ENCODE measurements around the gene CFHR5.
"Not testable (repeated sequence)": the region's sequence is repeated elsewhere in the genome, so short reads cannot be mapped to it uniquely, and the experiment has no call there.

The CFHR5 gene

DNA sequence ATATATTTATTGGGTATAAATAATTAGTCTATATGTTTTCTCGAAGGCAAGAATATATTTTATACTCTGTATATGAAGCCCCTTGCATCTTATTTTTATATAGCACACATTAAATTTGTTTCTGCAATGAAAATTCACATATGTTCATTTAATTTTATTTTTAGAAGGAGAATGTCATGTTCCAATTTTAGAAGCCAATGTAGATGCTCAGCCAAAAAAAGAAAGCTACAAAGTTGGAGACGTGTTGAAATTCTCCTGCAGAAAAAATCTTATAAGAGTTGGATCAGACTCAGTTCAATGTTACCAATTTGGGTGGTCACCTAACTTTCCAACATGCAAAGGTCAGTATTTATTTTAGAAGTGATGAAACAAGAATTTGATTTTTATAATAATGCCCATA lies 16.6 kb downstream of the CFHR5 start:
- no peaks in the 10 kb centered on the region for H3K4me1 Mint-ChIP-seq
- no peak overlapping the region for H3K27ac Mint-ChIP-seq
- no peak overlapping the region for H3K4me3 Mint-ChIP-seq
- no peaks in the 10 kb centered on the region for H3K27me3 Mint-ChIP-seq
- ATAC-seq (ENCODE audit: low read depth) (no peak), DNase-seq (ENCODE audit: low spot score in 2 of 2) (no peak)
- H3K36me3 Mint-ChIP-seq = no peaks in the 10 kb centered on the region
- H3K9me3 Mint-ChIP-seq = peaks cover 1% of the 10 kb centered on the region

DNA sequence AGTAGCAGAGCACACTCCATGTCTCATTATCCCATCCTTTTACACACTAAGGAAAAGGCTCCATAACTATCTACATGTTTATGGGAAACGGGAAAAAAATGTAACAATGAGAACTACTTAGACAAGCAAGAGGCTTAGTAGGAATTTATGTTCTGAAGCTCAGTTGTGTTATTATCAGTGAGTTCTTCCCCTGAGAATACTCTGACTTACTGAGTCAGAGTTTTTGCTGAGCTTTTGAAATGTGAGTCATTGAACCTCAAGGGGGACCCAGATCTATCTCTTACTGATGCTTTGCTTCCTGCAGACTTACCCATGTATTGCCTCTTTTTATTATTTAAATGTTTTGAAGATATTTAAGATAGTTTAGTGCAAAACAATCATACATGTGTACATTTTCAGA lies 20.1 kb downstream of the CFHR5 start:
- Mint-ChIP-seq H3K36me3 (no peaks in the 10 kb centered on the region), H3K27me3 (no peaks in the 10 kb centered on the region), H3K27ac (no peak overlapping the region), H3K4me3 (no peak overlapping the region), H3K9me3 (no peaks in the 10 kb centered on the region), H3K4me1 (no peaks in the 10 kb centered on the region)
- ATAC-seq (ENCODE audit: low read depth) (no peak), DNase-seq (ENCODE audit: low spot score in 2 of 2) (no peak)

DNA sequence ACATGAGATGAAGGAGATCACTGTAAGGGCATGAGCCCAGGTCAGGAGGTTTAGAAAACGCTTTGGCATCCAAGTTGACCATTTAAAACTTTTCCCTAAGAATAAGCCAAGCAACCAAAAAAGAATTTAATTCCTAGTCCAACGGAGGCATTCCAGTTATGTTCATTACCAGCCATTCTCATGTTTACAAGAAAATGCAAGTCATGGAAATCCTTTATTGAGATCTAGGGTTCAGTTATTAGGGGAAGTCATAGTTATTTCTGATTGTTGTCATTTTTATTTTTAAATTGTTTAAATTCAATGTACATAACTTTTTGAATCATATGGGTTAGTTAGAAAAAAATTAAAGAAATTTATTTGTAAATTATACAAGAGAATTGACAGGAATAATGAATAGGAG lies 24.5 kb downstream of the CFHR5 start:
- ATAC-seq (ENCODE audit: low read depth) (no peak), DNase-seq (ENCODE audit: low spot score in 2 of 2) (no peak)
- Mint-ChIP-seq H3K27ac (no peak overlapping the region), H3K27me3 (peaks cover 4% of the 10 kb centered on the region), H3K36me3 (no peaks in the 10 kb centered on the region), H3K4me1 (no peaks in the 10 kb centered on the region), H3K4me3 (no peak overlapping the region), H3K9me3 (no peaks in the 10 kb centered on the region)

DNA sequence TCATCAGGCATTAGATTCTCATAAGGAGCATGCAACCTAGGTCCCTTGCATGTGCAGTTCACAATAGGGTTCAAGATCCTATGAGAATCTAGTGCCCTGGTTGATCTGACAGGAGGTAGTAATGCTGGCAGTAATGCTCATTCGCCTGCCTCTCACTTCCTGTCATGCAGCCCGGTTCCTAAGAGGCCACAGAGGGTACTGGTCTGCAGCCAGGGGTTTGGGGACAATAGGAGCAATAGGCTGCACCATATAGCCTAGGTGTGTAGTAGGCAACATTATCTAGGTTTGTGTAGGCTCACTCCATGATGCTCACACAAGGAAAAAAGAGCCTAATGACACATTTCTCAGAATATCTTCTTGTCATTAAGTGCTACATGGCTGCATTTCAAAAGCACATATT lies 25.8 kb downstream of the CFHR5 start:
- no peaks in the 10 kb centered on the region for H3K4me1 Mint-ChIP-seq
- H3K9me3 Mint-ChIP-seq = no peaks in the 10 kb centered on the region
- H3K27me3 Mint-ChIP-seq = peaks cover 4% of the 10 kb centered on the region
- ATAC-seq (ENCODE audit: low read depth) = no peak
- H3K4me3 Mint-ChIP-seq = no peak overlapping the region
- no peak overlapping the region for H3K27ac Mint-ChIP-seq
- DNase-seq (ENCODE audit: low spot score in 2 of 2) = no peak
- H3K36me3 Mint-ChIP-seq = no peaks in the 10 kb centered on the region

DNA sequence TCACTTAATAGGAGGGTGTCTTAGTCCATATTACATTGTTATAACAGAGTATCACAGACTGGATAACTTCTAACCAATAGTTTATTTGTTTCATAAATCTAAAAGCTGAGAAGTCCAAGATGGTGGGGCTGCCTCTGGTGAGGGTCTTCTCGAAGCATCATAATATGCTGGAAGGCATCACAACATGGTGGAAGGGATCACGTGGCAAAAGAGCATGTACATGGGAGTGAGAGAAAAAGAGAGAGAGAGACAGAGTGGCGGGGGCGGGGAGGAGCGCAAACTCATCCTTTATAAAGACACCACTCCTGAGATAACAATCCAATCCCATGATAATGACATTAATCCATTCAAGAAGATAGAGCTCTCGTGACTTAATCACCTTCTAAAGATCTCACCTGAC lies 31.5 kb downstream of the CFHR5 start:
- no peak for ATAC-seq (ENCODE audit: low read depth)
- peaks cover 9% of the 10 kb centered on the region for H3K9me3 Mint-ChIP-seq
- H3K36me3 Mint-ChIP-seq = peaks cover 4% of the 10 kb centered on the region
- no peaks in the 10 kb centered on the region for H3K4me1 Mint-ChIP-seq
- no peak for DNase-seq (ENCODE audit: low spot score in 2 of 2)
- no peak overlapping the region for H3K27ac Mint-ChIP-seq
- H3K4me3 Mint-ChIP-seq = no peak overlapping the region
- H3K27me3 Mint-ChIP-seq = peaks cover 1% of the 10 kb centered on the region

DNA sequence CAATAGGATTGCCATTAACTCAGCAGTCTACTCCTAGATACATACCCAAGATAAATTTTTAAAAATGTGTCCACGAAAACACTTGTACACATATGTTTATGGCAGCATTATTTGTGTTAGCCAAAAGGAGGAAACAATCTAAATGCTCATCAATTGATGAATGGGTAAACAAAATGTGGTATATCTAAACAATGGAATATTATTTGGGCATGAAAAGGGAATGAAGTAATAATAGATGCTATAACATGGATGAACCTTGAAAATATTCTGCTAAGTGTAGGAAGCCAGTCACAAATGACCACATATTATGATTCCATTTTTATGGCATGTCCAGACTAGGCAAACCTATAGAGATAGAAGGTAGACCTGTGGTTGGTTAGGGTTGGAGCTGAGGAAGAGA lies 34.3 kb downstream of the CFHR5 start:
- H3K9me3 Mint-ChIP-seq = peaks cover 9% of the 10 kb centered on the region
- no peaks in the 10 kb centered on the region for H3K4me1 Mint-ChIP-seq
- DNase-seq (ENCODE audit: low spot score in 2 of 2) (no peak), ATAC-seq (ENCODE audit: low read depth) (no peak)
- no peak overlapping the region for H3K27ac Mint-ChIP-seq
- H3K27me3 Mint-ChIP-seq = peaks cover 1% of the 10 kb centered on the region
- H3K4me3 Mint-ChIP-seq = no peak overlapping the region
- peaks cover 4% of the 10 kb centered on the region for H3K36me3 Mint-ChIP-seq

DNA sequence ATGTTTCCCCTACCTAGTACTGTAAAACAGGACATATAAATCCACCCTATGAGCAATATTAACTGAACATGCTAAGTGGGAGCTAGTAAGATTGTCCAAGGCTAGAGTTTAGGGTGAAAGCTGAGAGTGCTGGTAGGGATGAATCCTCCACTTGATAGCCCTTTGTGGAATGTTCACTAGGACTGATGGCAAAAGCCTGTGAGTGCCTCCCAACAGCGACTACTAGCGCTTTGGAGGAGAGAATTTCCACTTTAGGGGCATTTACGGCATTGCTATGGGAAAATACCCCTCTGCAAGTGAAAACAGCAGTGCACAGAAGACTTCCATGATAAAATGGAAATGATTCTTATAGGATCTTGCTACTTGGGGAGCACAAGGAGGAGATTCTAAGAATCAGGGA lies 35.9 kb downstream of the CFHR5 start:
- Mint-ChIP-seq H3K36me3 (peaks cover 4% of the 10 kb centered on the region), H3K27ac (no peak overlapping the region), H3K9me3 (peaks cover 9% of the 10 kb centered on the region), H3K27me3 (peaks cover 1% of the 10 kb centered on the region), H3K4me1 (no peaks in the 10 kb centered on the region), H3K4me3 (no peak overlapping the region)
- DNase-seq (ENCODE audit: low spot score in 2 of 2) (no peak), ATAC-seq (ENCODE audit: low read depth) (no peak)

DNA sequence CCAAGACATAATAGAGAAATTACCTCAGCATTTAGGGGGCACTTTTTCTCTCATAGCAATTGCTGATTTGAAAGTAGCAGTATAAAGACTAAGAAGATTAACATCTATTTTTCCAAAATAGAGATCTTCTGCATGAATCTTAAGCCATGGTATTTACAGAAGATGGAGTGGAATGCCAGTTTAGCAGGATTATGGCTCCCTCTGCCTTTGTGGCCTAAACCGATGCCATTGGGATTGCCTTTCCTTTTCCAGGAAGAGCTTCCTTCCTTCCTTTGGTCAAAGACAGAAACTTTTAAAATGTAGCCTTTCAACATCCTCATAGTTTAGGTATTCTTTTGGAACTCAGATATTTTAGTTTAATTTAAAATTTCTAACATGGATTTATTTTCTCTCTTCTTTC lies 39.4 kb downstream of the CFHR5 start:
- Mint-ChIP-seq H3K4me1 (no peaks in the 10 kb centered on the region), H3K4me3 (no peak overlapping the region), H3K9me3 (peaks cover 2% of the 10 kb centered on the region), H3K36me3 (peaks cover under 1% of the 10 kb centered on the region), H3K27me3 (peaks cover 2% of the 10 kb centered on the region), H3K27ac (no peak overlapping the region)
- ATAC-seq (ENCODE audit: low read depth) = no peak
- DNase-seq (ENCODE audit: low spot score in 2 of 2) = no peak

DNA sequence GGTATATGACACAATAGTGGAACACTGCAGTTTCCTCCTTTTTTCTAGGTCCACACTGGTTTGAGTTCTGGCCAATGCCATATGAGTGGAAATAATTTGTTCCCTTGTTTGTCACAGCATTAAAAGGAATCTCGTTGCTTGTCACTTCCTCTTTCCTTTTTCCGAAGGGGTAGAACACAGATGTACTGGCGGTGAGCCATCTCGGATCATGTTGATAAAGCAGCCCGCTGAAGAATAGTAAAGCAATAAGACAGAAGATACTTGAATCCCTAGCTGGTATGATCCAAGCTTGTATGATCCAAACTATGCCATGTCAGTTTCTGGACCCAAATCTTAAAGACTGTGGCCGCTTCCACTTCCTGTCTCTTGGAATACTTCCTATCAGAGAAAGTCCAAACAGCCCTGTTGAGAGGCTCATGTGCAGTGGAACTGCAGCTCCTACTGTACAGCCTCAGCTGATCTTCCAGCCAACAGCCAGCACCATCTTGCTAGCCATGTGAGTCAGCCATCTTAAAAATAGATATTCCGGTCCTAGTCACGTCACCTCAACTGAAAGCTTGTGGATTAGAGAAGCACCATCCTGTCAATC lies 40.3 kb downstream of the CFHR5 start:
- Mint-ChIP-seq H3K27me3 (peaks cover 2% of the 10 kb centered on the region), H3K9me3 (peaks cover 1% of the 10 kb centered on the region), H3K4me1 (no peaks in the 10 kb centered on the region), H3K27ac (no peak overlapping the region), H3K36me3 (no peaks in the 10 kb centered on the region), H3K4me3 (no peak overlapping the region)
- DNase-seq (ENCODE audit: low spot score in 2 of 2) (no peak), ATAC-seq (ENCODE audit: low read depth) (no peak)

DNA sequence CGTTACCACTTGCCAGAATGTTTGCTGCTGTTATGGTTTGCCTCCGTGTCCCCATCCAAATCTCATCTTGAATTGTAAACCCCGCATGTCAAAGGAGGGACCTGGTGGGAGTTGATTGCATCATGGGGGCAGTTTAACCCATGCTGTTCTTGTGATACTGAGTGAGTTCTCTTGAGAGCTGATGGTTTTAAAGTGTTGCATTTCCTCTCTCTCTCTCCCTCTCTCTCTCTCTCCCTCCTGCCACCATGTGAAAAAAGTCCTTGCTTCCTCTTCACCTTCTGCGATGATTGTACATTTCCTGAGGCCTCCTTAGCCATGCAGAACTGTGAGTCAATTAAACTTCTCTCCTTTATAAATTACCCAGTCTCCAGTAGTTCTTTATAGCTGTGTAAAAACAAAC lies 44.4 kb downstream of the CFHR5 start:
- H3K4me1 Mint-ChIP-seq = no peaks in the 10 kb centered on the region
- no peak for DNase-seq (ENCODE audit: low spot score in 2 of 2)
- no peaks in the 10 kb centered on the region for H3K36me3 Mint-ChIP-seq
- H3K9me3 Mint-ChIP-seq = peaks cover 1% of the 10 kb centered on the region
- ATAC-seq (ENCODE audit: low read depth) = no peak
- no peak overlapping the region for H3K4me3 Mint-ChIP-seq
- H3K27ac Mint-ChIP-seq = no peak overlapping the region
- peaks cover 2% of the 10 kb centered on the region for H3K27me3 Mint-ChIP-seq

DNA sequence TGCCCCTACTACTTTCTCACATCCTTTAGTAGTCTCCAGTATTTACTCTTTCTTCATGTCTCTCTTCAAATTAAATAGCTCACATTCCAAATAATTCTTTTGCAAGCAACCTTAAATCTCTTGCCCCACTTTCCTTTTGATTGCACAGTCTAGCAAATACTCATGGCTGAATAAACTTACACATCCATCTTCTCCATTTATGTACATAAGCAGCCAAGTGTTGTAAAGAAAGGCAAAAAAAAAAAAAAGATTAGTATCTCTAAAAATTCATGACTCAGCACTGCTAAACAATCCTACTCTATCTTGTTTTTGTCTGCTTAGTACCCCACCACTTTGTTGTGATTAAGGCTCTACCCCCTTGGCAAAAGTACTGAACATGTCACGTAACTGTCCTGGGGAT lies 47.1 kb downstream of the CFHR5 start:
- no peak for ATAC-seq (ENCODE audit: low read depth)
- H3K9me3 Mint-ChIP-seq = peaks cover 1% of the 10 kb centered on the region
- H3K27ac Mint-ChIP-seq = no peak overlapping the region
- H3K27me3 Mint-ChIP-seq = peaks cover 2% of the 10 kb centered on the region
- H3K36me3 Mint-ChIP-seq = no peaks in the 10 kb centered on the region
- no peak for DNase-seq (ENCODE audit: low spot score in 2 of 2)
- no peak overlapping the region for H3K4me3 Mint-ChIP-seq
- H3K4me1 Mint-ChIP-seq = no peaks in the 10 kb centered on the region

DNA sequence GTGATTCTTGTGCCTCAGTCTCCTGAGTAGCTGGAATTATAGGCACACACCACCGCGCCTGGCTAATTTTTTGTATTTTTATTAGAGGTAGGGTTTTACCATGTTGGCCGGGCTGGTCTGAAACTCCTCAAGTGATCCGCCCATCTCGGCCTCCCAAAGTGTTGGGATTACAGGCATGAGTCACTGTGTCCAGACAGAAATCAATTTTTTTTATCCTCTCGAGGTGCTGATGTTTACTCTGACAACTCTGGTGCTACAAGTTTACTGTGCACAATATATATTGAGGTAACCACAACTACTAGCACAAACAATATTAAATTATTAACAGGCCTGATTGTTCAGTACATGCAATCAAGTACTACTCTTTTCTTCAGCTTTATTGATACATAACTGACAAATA lies 50.0 kb downstream of the CFHR5 start:
- no peak overlapping the region for H3K27ac Mint-ChIP-seq
- no peak overlapping the region for H3K4me3 Mint-ChIP-seq
- ATAC-seq (ENCODE audit: low read depth) = no peak
- DNase-seq (ENCODE audit: low spot score in 2 of 2) = no peak
- no peaks in the 10 kb centered on the region for H3K9me3 Mint-ChIP-seq
- no peaks in the 10 kb centered on the region for H3K27me3 Mint-ChIP-seq
- no peaks in the 10 kb centered on the region for H3K4me1 Mint-ChIP-seq
- H3K36me3 Mint-ChIP-seq = no peaks in the 10 kb centered on the region

DNA sequence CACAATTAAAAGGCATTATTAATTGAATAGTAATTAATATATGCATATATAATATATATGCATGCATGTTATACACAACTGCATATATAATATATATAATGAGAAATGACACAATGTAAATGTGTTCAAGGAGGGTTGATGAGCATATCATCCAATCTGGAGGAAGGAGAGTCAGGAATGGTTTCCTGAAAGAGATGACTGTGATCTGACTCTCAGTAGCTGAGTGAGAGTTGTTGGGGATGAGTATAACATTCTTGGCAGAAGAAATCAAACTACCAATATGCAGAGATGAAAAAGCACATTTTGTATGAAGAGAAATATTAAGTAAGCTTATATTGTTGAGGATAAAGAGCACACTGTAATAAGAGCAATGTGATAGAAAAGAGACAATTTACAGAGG lies 52.4 kb downstream of the CFHR5 start:
- Mint-ChIP-seq H3K36me3 (no peaks in the 10 kb centered on the region), H3K4me3 (no peak overlapping the region), H3K4me1 (no peaks in the 10 kb centered on the region), H3K9me3 (no peaks in the 10 kb centered on the region), H3K27me3 (no peaks in the 10 kb centered on the region), H3K27ac (no peak overlapping the region)
- DNase-seq (ENCODE audit: low spot score in 2 of 2) (no peak), ATAC-seq (ENCODE audit: low read depth) (no peak)

DNA sequence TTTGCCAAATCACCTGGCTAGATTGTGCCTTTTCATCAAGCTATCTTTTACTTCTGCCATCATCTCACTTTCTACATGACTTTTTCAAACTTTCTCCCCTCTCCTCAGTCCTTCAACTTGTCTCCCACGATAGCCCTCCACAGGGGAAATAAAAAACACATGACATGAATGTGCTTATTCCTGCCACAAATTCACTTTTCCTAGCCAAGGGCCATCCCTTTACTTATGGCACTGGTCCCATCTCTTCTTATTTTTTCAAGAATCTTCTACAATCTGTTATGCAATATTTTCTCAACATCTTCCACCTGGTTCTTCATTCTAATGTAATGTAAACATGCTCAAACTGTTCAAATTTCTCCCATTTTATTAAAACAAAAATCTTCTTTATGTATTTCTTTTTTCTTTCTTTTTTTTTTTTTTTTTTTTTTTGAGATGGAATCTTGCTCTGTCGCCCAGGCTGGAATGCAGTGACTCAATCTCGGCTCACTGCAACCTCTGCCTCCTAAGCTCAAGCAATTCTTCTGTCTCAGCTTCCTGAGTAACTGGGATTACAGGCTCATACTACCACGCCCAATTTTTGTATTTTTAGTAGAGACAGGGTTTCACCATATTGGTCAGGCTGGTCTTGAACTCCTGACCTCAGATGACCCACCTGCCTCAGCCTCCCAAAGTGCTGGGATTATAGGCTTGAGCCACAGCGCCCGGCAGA lies 57.4 kb downstream of the CFHR5 start:
- H3K27ac Mint-ChIP-seq; H3K27me3 Mint-ChIP-seq; DNase-seq (ENCODE audit: low spot score in 2 of 2); ATAC-seq (ENCODE audit: low read depth); H3K9me3 Mint-ChIP-seq; H3K36me3 Mint-ChIP-seq; H3K4me1 Mint-ChIP-seq; H3K4me3 Mint-ChIP-seq: not testable (repeated sequence)

DNA sequence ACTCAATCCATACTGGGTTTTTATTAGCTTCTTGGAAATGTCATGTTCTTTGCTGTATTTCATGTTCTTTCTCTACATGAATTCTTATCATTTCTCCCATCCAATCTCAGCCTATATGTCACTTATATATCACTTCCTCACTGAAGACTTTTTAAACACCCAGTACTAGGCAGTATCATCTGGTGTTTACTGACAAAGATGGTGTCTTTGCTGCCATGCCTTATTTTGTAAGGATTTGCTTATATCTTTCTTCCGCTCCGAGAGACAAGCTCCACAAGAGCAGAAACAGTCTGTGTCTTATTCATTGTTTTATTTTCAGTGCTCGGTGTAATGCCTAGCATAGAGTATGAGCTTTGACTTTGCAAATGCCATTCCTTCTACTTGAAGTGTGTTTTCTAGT lies 59.5 kb downstream of the CFHR5 start:
- no peak overlapping the region for H3K4me3 Mint-ChIP-seq
- H3K9me3 Mint-ChIP-seq = no peaks in the 10 kb centered on the region
- ATAC-seq (ENCODE audit: low read depth) (no peak), DNase-seq (ENCODE audit: low spot score in 2 of 2) (no peak)
- no peaks in the 10 kb centered on the region for H3K36me3 Mint-ChIP-seq
- H3K27me3 Mint-ChIP-seq = peaks cover 3% of the 10 kb centered on the region
- H3K27ac Mint-ChIP-seq = no peak overlapping the region
- no peaks in the 10 kb centered on the region for H3K4me1 Mint-ChIP-seq
